Endothelial cell of umbilical vein (primary cell): ENCODE data around the gene STARD9. TPM values are rescaled to one million over a fixed set of nuclear protein-coding genes. Genes with fewer than 3 reads are reported as not detected.

ENCODE experiments used
- BruUV-seq: library from RNA; stranded (reverse); fragments of 400-500 nt; replicated peaks from 2 replicates; lab custom pipeline; 2021; lab: Mats Ljungman, UMichigan
- CTCF ChIA-PET: fragments of 300-600, 350-600 bp; sonication (Branson Sonifier 250); formaldehyde crosslinking; loops from one replicate; lab custom pipeline; 2021; ENCODE audit warnings: antibody characterized with exemption, inconsistent platforms; lab: Charles Lee
- POLR2A ChIA-PET: fragments of 300-600, 350-600 bp; sonication (Branson Sonifier 250); formaldehyde crosslinking; loops from one replicate; lab custom pipeline; 2021; ENCODE audit warnings: antibody characterized with exemption, inconsistent platforms; lab: Charles Lee
- DNase-seq: peaks from one replicate; pipeline ENCODE4 v3.0.0-alpha.2; 2011; ENCODE audit warnings: low read depth, low spot score
- FAIRE-seq: peaks from 2 replicates; lab custom pipeline; 2011; peaks lifted over from hg19 to GRCh38; lab: Jason Lieb, UNC
- H2AFZ ChIP-seq: 2 replicates; pipeline ENCODE4 v1.6.0; 2012; ENCODE audit warnings: low read depth, low read length, control low read depth, inconsistent platforms
- H3K27ac ChIP-seq: 2 replicates; pipeline ENCODE4 v1.5.1; 2011; ENCODE audit warnings: low read depth, mild to moderate bottlenecking, control low read depth, low read length, moderate library complexity; ENCODE audit not compliant: insufficient read depth
- H3K27me3 ChIP-seq, 2 experiments: 2 replicates each; pipeline versions ENCODE4 v1.6.0 to v1.6.1; 2011; ENCODE audit warnings: low read length in 2 of 2, mixed read lengths in 1 of 2; ENCODE audit not compliant: control insufficient read depth in 2 of 2, insufficient read depth in 2 of 2
- H3K36me3 ChIP-seq, 2 experiments: 2 replicates in 1 of 2; 3 replicates in 1 of 2; pipeline ENCODE4 v1.5.1; 2011; ENCODE audit warnings: low read length in 2 of 2, mild to moderate bottlenecking in 1 of 2, moderate library complexity in 1 of 2; ENCODE audit not compliant: control insufficient read depth in 2 of 2, insufficient read depth in 2 of 2; ENCODE audit errors: extremely low read depth in 1 of 2
- H3K4me1 ChIP-seq: 3 replicates; pipeline ENCODE4 v1.5.1; 2011; ENCODE audit warnings: mild to moderate bottlenecking, low read length; ENCODE audit not compliant: control insufficient read depth, insufficient read depth; ENCODE audit errors: extremely low read depth
- H3K4me2 ChIP-seq: 2 replicates; pipeline ENCODE4 v1.6.1; 2011; ENCODE audit warnings: low read length, control low read depth, mixed read lengths; ENCODE audit not compliant: insufficient read depth
- H3K4me3 ChIP-seq, 3 experiments: fragments of 200-600 bp in 1 of 3; sonication (generic), shearing (Covaris generic) in 1 of 3; replicated peaks in 1 of 3; 2 replicates each; pipeline ENCODE4 v1.5.1; 2011 to 2016; ENCODE audit warnings: control low read depth in 3 of 3, low read length in 3 of 3, mild to moderate bottlenecking in 2 of 3, inconsistent platforms in 1 of 3, low read depth in 1 of 3, moderate library complexity in 1 of 3; ENCODE audit not compliant: insufficient read depth in 1 of 3
- H3K79me2 ChIP-seq: 2 replicates; pipeline ENCODE4 v1.6.0; 2012; ENCODE audit warnings: low read length, inconsistent platforms; ENCODE audit not compliant: control insufficient read depth, insufficient read depth
- H3K9ac ChIP-seq: replicated peaks from 2 replicates; pipeline ENCODE3; 2011; ENCODE audit warnings: low read length, control low read depth; ENCODE audit not compliant: insufficient read depth; ENCODE audit errors: extremely low read depth
- H3K9me1 ChIP-seq: replicated peaks from 3 replicates; pipeline ENCODE4 v1.6.0; 2011; ENCODE audit warnings: mild to moderate bottlenecking, low read length; ENCODE audit not compliant: control insufficient read depth, insufficient read depth; ENCODE audit errors: extremely low read depth
- H3K9me3 ChIP-seq: replicated peaks from 2 replicates; pipeline ENCODE4 v1.5.1; 2012; ENCODE audit warnings: low read length, inconsistent platforms; ENCODE audit not compliant: control insufficient read depth, insufficient read depth
- H4K20me1 ChIP-seq: replicated peaks from 2 replicates; pipeline ENCODE3; 2011; ENCODE audit warnings: mild to moderate bottlenecking, low read length; ENCODE audit not compliant: control insufficient read depth, insufficient read depth; ENCODE audit errors: extremely low read depth
- EZH2 ChIP-seq: IDR thresholded peaks from 2 replicates; pipeline ENCODE4 v1.6.1; 2012; ENCODE audit warnings: borderline replicate concordance, low read depth, mild to moderate bottlenecking, moderate library complexity, low read length, inconsistent platforms; ENCODE audit not compliant: severe bottlenecking
- FOS ChIP-seq: IDR thresholded peaks from 2 replicates; pipeline ENCODE4 v1.6.1; 2011; ENCODE audit warnings: mild to moderate bottlenecking, low read length, moderate library complexity, borderline replicate concordance; ENCODE audit not compliant: insufficient read depth
- GATA2 ChIP-seq: IDR thresholded peaks from 2 replicates; pipeline ENCODE4 v1.7.0; 2011; ENCODE audit warnings: low read depth, mild to moderate bottlenecking, moderate library complexity, mixed read lengths, low read length; ENCODE audit not compliant: insufficient read length, insufficient read depth
- JUN ChIP-seq: IDR thresholded peaks from 2 replicates; pipeline ENCODE4 v1.6.1; 2011; ENCODE audit warnings: borderline replicate concordance, low read depth; ENCODE audit not compliant: insufficient read length, insufficient read depth
- MAX ChIP-seq: IDR thresholded peaks from 2 replicates; pipeline ENCODE4 v1.6.1; 2011; ENCODE audit not compliant: insufficient read depth, insufficient read length
- MYC ChIP-seq: IDR thresholded peaks from one replicate; pipeline ENCODE4 v1.6.1; 2011; ENCODE audit warnings: mild to moderate bottlenecking, low read depth, low read length
- POLR2A ChIP-seq: IDR thresholded peaks from 2 replicates; pipeline ENCODE4 v1.6.1; 2012; ENCODE audit warnings: low read depth, mild to moderate bottlenecking, control low read depth, low read length
- POLR2AphosphoS5 ChIP-seq: IDR thresholded peaks from 2 replicates; pipeline ENCODE4 v1.6.1; 2012; ENCODE audit warnings: low read depth, mild to moderate bottlenecking, control low read depth, low read length, moderate library complexity; ENCODE audit not compliant: insufficient read depth
- dilution Hi-C: fragments of 300-500 bp; cut with MboI; formaldehyde crosslinking; loops from one replicate; pipeline ENCODE4 v1.15.0; 2019; ENCODE audit warnings: low sequenced_read_pairs; ENCODE audit not compliant: extremely low pct_ligation_motif_present
- intact Hi-C: fragments of 100-400 bp; cut with micrococcal nuclease; formaldehyde crosslinking; loops from one replicate; pipeline ENCODE4 v1.10.0; 2022
- polyA plus RNA-seq, 4 experiments: library from polyadenylated mRNA; depleted of rRNA in 3 of 4; stranded (reverse) in 3 of 4; unstranded in 1 of 4; fragments of >200 nt; gene quantifications; 2 replicates each; pipeline versions ENCODE4 v1.2.1 to v1.2.3, GENCODE V29; 2011 to 2012; ENCODE audit warnings: missing spikeins in 1 of 4
- total RNA-seq: library from RNA; stranded (reverse); gene quantifications from 2 replicates; pipeline ENCODE4 v1.2.3, GENCODE V29; 2021
- TF ChIP-seq, protein P1 (sequence below), 2 donors: IDR thresholded peaks; 1 replicate in 1 of 2; 2 replicates in 1 of 2; pipeline ENCODE4 v1.5.1; 2011; ENCODE audit warnings: low read length in 2 of 2, mild to moderate bottlenecking in 2 of 2, moderate library complexity in 2 of 2, control low read depth in 1 of 2, inconsistent platforms in 1 of 2, low read depth in 1 of 2; ENCODE audit not compliant: insufficient read depth in 1 of 2; ENCODE audit errors: extremely low read depth in 1 of 2

The STARD9 gene
- total and polyA plus RNA-seq, 2 donors (not counting 3 experiments of a cell fraction or from before 2014, with no cell fraction given) = 4.6 to 17.5 TPM

GRCh38 chr15:42681119-42681518 lies 105.7 kb downstream of the STARD9 start:
- no peak for TF ChIP-seq GATA2
- TF ChIP-seq, protein P1, sequence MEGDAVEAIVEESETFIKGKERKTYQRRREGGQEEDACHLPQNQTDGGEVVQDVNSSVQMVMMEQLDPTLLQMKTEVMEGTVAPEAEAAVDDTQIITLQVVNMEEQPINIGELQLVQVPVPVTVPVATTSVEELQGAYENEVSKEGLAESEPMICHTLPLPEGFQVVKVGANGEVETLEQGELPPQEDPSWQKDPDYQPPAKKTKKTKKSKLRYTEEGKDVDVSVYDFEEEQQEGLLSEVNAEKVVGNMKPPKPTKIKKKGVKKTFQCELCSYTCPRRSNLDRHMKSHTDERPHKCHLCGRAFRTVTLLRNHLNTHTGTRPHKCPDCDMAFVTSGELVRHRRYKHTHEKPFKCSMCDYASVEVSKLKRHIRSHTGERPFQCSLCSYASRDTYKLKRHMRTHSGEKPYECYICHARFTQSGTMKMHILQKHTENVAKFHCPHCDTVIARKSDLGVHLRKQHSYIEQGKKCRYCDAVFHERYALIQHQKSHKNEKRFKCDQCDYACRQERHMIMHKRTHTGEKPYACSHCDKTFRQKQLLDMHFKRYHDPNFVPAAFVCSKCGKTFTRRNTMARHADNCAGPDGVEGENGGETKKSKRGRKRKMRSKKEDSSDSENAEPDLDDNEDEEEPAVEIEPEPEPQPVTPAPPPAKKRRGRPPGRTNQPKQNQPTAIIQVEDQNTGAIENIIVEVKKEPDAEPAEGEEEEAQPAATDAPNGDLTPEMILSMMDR (IDR thresholded peaks at IDR 0.05; ENCODE audit: extremely low read depth in 1 of 2, insufficient read depth in 1 of 2, low read depth in 1 of 2, low read length in 2 of 2) = no peak
- TF ChIP-seq MAX = no peak
- TF ChIP-seq FOS = no peak
- no peak for TF ChIP-seq POLR2AphosphoS5
- no peak for TF ChIP-seq POLR2A
- no peak for TF ChIP-seq JUN
- TF ChIP-seq MYC = no peak
- TF ChIP-seq EZH2 = no peak
- FAIRE-seq (no peak), DNase-seq (no peak)
- H3K27ac ChIP-seq = no peak overlapping the region
- H3K27me3 ChIP-seq = no peaks in the 10 kb centered on the region
- H3K9ac ChIP-seq = no peak overlapping the region
- no TSS peak for BruUV-seq
- H3K4me2 ChIP-seq = no peak overlapping the region
- H3K9me3 ChIP-seq = no peaks in the 10 kb centered on the region
- no peaks in the 10 kb centered on the region for H3K79me2 ChIP-seq
- H3K9me1 ChIP-seq = no peaks in the 10 kb centered on the region
- H4K20me1 ChIP-seq = no peaks in the 10 kb centered on the region
- CTCF ChIA-PET = interaction anchor here (1.1 to 1.9 kb wide), 4 partner anchors 10 to 246 kb away, joined by 3 to 6 read pairs (median 4); no protein-coding TSS in a partner anchor
- H3K4me3 ChIP-seq = no peak overlapping the region
- H3K4me1 ChIP-seq = no peaks in the 10 kb centered on the region
- dilution Hi-C loops = no loop called here
- no peak overlapping the region for H2AFZ ChIP-seq
- peaks cover 0 to 13% of the 10 kb centered on the region in 2 experiments for H3K36me3 ChIP-seq
- POLR2A ChIA-PET = no interaction called here
- intact Hi-C loops = no loop called here
